HL-60 (cell line): Measurements from ENCODE around the gene TFPI.

Source experiments
- GABPA ChIP-seq: IDR thresholded peaks from 2 replicates; pipeline ENCODE4 v1.6.1; 2012; ENCODE audit warnings: low read depth
- POLR2AphosphoS5 ChIP-seq: IDR thresholded peaks from 2 replicates; pipeline ENCODE4 v1.6.1; 2012; ENCODE audit warnings: low read depth
- TF ChIP-seq, protein P1 (sequence below): IDR thresholded peaks from one replicate; pipeline ENCODE4 v1.5.1; 2011; ENCODE audit warnings: low read length, control low read depth, inconsistent platforms; ENCODE audit not compliant: insufficient read depth

DNA sequence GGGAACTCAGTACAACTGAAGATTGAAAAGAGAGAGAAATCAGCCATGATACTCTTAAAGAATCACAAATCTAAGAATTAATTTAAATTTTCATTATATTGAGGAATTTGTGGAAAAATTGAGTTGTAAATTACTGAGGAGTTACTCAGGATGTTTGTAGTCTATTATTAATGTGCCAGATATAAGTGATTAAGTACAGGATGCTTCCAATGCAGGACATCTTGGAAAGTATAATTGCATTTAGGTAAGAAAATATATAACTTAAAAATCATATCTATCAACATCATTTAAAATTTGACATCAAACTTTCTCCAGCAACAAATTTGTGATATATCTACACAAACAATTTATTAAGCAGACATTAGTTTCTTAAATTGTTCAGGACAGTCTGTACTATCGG lies 107.5 kb downstream of the TFPI start:
- TF ChIP-seq, protein P1, sequence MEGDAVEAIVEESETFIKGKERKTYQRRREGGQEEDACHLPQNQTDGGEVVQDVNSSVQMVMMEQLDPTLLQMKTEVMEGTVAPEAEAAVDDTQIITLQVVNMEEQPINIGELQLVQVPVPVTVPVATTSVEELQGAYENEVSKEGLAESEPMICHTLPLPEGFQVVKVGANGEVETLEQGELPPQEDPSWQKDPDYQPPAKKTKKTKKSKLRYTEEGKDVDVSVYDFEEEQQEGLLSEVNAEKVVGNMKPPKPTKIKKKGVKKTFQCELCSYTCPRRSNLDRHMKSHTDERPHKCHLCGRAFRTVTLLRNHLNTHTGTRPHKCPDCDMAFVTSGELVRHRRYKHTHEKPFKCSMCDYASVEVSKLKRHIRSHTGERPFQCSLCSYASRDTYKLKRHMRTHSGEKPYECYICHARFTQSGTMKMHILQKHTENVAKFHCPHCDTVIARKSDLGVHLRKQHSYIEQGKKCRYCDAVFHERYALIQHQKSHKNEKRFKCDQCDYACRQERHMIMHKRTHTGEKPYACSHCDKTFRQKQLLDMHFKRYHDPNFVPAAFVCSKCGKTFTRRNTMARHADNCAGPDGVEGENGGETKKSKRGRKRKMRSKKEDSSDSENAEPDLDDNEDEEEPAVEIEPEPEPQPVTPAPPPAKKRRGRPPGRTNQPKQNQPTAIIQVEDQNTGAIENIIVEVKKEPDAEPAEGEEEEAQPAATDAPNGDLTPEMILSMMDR, result no peak
- TF ChIP-seq POLR2AphosphoS5 (no peak), GABPA (no peak)
